Neural cell (in vitro differentiated cells): ENCODE measurements around the gene RAB7B. TPM values are rescaled to one million over a fixed set of nuclear protein-coding genes. Genes with fewer than 3 reads are reported as not detected.
A peak's percentile ranks its signal among the peaks of the same experiment; 100 is the strongest.

Source experiments
- H2AFZ ChIP-seq: fragments of 200-600, 300-800 bp; sonication (generic), shearing (Covaris generic); 2 replicates; pipeline ENCODE4 v1.6.0; 2014; ENCODE audit warnings: low read depth, mild to moderate bottlenecking, antibody characterized with exemption, low read length, moderate library complexity
- H3F3A ChIP-seq: fragments of 200-600 bp; shearing (Covaris generic); 2 replicates; pipeline ENCODE4 v1.6.1; 2016; ENCODE audit warnings: mild to moderate bottlenecking, moderate library complexity, mixed read lengths, antibody characterized with exemption, low read length; ENCODE audit not compliant: insufficient read depth, poor library complexity, severe bottlenecking
- H3K27ac ChIP-seq: fragments of 200-600, 300-800 bp; sonication (generic), shearing (Covaris generic); 2 replicates; pipeline ENCODE4 v1.5.1; 2014; ENCODE audit warnings: mild to moderate bottlenecking, low read length, moderate library complexity
- H3K27me3 ChIP-seq: fragments of 300-800, 200-600 bp; sonication (generic), shearing (Covaris generic); 2 replicates; pipeline ENCODE4 v1.6.0; 2014; ENCODE audit warnings: mild to moderate bottlenecking, low read depth, low read length, moderate library complexity; ENCODE audit not compliant: insufficient read depth
- H3K36me3 ChIP-seq: fragments of 300-800, 200-600 bp; sonication (generic), shearing (Covaris generic); 2 replicates; pipeline ENCODE4 v1.5.1; 2014; ENCODE audit warnings: mild to moderate bottlenecking, antibody characterized with exemption, low read length, moderate library complexity; ENCODE audit not compliant: insufficient read depth
- H3K4me2 ChIP-seq: fragments of 300-800, 200-600 bp; sonication (generic), shearing (Covaris generic); 2 replicates; pipeline ENCODE4 v1.6.0; 2014; ENCODE audit warnings: mild to moderate bottlenecking, low read length
- H3K4me3 ChIP-seq: fragments of 300-800, 200-600 bp; sonication (generic), shearing (Covaris generic); 2 replicates; pipeline ENCODE4 v1.5.1; 2014; ENCODE audit warnings: mild to moderate bottlenecking, low read length, moderate library complexity
- H3K79me2 ChIP-seq: fragments of 200-600 bp; shearing (Covaris generic); replicated peaks from 2 replicates; pipeline ENCODE4 v1.6.0; 2014; ENCODE audit warnings: mild to moderate bottlenecking, low read length, moderate library complexity; ENCODE audit not compliant: insufficient read depth
- H3K9ac ChIP-seq: fragments of 300-800, 200-600 bp; sonication (generic), shearing (Covaris generic); 2 replicates; pipeline ENCODE4 v1.6.1; 2016; ENCODE audit warnings: mild to moderate bottlenecking, low read length, mixed read lengths
- H3K9me2 ChIP-seq: fragments of 200-600 bp; shearing (Covaris generic); 2 replicates; pipeline ENCODE4 v1.6.1; 2016; ENCODE audit warnings: mild to moderate bottlenecking, low read length, mixed read lengths; ENCODE audit not compliant: insufficient read depth
- H3K9me3 ChIP-seq: fragments of 200-600, 300-800 bp; sonication (generic), shearing (Covaris generic); 2 replicates; pipeline ENCODE4 v1.6.1; 2016; ENCODE audit warnings: mild to moderate bottlenecking, mixed run types, low read length, moderate library complexity, mixed read lengths
- H4K20me1 ChIP-seq: fragments of 200-600 bp; shearing (Covaris generic); 2 replicates; pipeline ENCODE4 v1.6.1; 2016; ENCODE audit warnings: mild to moderate bottlenecking, mixed run types; ENCODE audit not compliant: insufficient read depth
- EP300 ChIP-seq: fragments of 450-650 bp; conservative IDR thresholded peaks from 2 replicates; pipeline ENCODE4 v1.6.1; 2014; ENCODE audit warnings: antibody characterized with exemption, mild to moderate bottlenecking, moderate library complexity; ENCODE audit not compliant: poor library complexity, severe bottlenecking
- EZH2 ChIP-seq: fragments of 200-600, 300-800 bp; shearing (Covaris generic), sonication (generic); IDR thresholded peaks from 2 replicates; pipeline ENCODE4 v1.6.1; 2014; ENCODE audit warnings: antibody characterized with exemption, low read length, borderline replicate concordance, mild to moderate bottlenecking; ENCODE audit not compliant: insufficient read depth, poor library complexity, severe bottlenecking
- MXI1 ChIP-seq: fragments of 450-650 bp; conservative IDR thresholded peaks from 2 replicates; pipeline ENCODE4 v1.6.1; 2014; ENCODE audit warnings: antibody characterized with exemption, mild to moderate bottlenecking; ENCODE audit not compliant: poor library complexity, severe bottlenecking
- POLR2AphosphoS5 ChIP-seq: IDR thresholded peaks from 2 replicates; pipeline ENCODE4 v1.6.1; 2012
- RAD21 ChIP-seq: fragments of 450-650 bp; conservative IDR thresholded peaks from 2 replicates; pipeline ENCODE4 v1.6.1; 2014; ENCODE audit warnings: antibody characterized with exemption, mild to moderate bottlenecking, moderate library complexity
- SMC3 ChIP-seq: fragments of 450-650 bp; conservative IDR thresholded peaks from 2 replicates; pipeline ENCODE4 v1.6.1; 2014; ENCODE audit warnings: antibody characterized with exemption, mild to moderate bottlenecking, moderate library complexity; ENCODE audit not compliant: poor library complexity
- TAF1 ChIP-seq: IDR thresholded peaks from 2 replicates; pipeline ENCODE4 v1.6.1; 2012; ENCODE audit warnings: low read depth
- polyA plus RNA-seq: library from polyadenylated mRNA; depleted of rRNA; stranded (reverse); fragments of >200 nt; gene quantifications from 2 replicates; pipeline ENCODE4 v1.2.3, GENCODE V29; 2014
- TF ChIP-seq, protein P1 (sequence below): IDR thresholded peaks from 2 replicates; pipeline ENCODE4 v1.6.1; 2012; ENCODE audit warnings: borderline replicate concordance
- TF ChIP-seq, protein P2 (sequence below): fragments of 450-650 bp; IDR thresholded peaks from 2 replicates; pipeline ENCODE4 v1.5.1; 2014; ENCODE audit warnings: antibody characterized with exemption, mild to moderate bottlenecking, moderate library complexity; ENCODE audit not compliant: poor library complexity, severe bottlenecking

The RAB7B gene
- polyA plus RNA-seq, 1 donor from 2014 or later = not detected

DNA sequence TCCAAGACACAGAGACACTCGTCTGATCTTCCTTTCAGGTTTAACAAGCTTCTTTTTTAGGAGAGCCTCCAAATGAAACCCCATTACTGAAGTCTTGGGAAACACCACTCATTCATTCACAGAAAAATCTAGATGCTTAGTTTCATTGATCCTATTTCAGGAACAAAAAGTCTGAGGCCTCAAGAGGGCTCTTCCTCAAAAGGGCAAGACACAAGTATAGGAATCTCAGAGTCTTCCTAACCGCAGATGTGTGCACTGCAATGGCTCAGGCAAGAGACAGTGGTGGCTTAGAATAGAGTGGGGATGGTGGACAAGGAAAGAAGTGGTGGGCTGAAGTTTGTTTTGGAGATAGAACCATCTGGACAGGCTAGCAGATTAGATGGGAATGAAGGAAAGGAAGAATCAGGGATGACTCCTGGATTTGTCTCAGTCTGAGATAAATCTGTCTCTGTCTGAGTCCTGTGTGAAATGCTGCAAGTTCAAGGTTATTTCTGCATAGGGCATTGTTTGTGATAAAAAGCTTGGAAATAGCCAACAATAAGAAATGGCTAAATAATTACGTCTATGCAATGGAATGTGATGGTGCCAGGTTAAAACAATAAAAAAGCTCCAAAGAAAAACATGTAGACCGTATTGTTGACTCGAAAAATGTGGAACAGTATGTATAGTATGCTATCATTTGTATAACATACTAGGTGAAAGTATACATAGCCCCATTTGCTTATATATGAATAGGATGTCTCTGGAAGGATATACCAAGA is 29.4 kb upstream of the RAB7B start:
- Histone ChIP-seq H3K9me2 (no peaks in the 10 kb centered on the region), H2AFZ (no peak overlapping the region), H3K27me3 (no peaks in the 10 kb centered on the region), H3K9ac (no peak overlapping the region), H3K27ac (no peak overlapping the region), H3F3A (no peaks in the 10 kb centered on the region), H3K79me2 (no peaks in the 10 kb centered on the region), H3K4me3 (no peak overlapping the region), H4K20me1 (no peaks in the 10 kb centered on the region), H3K4me2 (no peak overlapping the region), H3K9me3 (no peaks in the 10 kb centered on the region), H3K36me3 (no peaks in the 10 kb centered on the region)
- TF ChIP-seq SMC3 (no peak), EP300 (no peak), EZH2 (no peak), POLR2AphosphoS5 (no peak), TAF1 (no peak), MXI1 (no peak), RAD21 (no peak)
- TF ChIP-seq, protein P1, sequence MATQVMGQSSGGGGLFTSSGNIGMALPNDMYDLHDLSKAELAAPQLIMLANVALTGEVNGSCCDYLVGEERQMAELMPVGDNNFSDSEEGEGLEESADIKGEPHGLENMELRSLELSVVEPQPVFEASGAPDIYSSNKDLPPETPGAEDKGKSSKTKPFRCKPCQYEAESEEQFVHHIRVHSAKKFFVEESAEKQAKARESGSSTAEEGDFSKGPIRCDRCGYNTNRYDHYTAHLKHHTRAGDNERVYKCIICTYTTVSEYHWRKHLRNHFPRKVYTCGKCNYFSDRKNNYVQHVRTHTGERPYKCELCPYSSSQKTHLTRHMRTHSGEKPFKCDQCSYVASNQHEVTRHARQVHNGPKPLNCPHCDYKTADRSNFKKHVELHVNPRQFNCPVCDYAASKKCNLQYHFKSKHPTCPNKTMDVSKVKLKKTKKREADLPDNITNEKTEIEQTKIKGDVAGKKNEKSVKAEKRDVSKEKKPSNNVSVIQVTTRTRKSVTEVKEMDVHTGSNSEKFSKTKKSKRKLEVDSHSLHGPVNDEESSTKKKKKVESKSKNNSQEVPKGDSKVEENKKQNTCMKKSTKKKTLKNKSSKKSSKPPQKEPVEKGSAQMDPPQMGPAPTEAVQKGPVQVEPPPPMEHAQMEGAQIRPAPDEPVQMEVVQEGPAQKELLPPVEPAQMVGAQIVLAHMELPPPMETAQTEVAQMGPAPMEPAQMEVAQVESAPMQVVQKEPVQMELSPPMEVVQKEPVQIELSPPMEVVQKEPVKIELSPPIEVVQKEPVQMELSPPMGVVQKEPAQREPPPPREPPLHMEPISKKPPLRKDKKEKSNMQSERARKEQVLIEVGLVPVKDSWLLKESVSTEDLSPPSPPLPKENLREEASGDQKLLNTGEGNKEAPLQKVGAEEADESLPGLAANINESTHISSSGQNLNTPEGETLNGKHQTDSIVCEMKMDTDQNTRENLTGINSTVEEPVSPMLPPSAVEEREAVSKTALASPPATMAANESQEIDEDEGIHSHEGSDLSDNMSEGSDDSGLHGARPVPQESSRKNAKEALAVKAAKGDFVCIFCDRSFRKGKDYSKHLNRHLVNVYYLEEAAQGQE = no peak
- TF ChIP-seq, protein P2, sequence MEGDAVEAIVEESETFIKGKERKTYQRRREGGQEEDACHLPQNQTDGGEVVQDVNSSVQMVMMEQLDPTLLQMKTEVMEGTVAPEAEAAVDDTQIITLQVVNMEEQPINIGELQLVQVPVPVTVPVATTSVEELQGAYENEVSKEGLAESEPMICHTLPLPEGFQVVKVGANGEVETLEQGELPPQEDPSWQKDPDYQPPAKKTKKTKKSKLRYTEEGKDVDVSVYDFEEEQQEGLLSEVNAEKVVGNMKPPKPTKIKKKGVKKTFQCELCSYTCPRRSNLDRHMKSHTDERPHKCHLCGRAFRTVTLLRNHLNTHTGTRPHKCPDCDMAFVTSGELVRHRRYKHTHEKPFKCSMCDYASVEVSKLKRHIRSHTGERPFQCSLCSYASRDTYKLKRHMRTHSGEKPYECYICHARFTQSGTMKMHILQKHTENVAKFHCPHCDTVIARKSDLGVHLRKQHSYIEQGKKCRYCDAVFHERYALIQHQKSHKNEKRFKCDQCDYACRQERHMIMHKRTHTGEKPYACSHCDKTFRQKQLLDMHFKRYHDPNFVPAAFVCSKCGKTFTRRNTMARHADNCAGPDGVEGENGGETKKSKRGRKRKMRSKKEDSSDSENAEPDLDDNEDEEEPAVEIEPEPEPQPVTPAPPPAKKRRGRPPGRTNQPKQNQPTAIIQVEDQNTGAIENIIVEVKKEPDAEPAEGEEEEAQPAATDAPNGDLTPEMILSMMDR = no peak

DNA sequence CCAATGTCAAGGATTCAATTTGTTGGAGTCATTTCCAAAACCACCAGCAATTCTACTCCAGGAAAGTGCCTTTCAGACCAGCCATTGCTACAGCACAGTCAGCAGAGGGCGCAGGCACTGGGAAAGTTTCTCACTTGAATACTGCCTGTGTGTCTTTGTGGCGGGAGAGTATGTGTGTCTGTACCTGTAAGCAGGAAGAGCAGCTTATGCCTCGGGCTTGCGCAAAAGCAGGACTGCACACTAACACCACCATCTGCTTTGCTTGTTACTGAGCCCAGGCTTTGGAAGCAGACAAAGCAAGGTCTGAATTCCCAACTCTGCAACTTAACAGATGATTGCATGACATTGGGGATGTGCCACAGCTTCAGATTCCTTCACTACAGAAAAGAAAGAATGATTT is 27.5 kb upstream of the RAB7B start:
- H3K79me2 ChIP-seq = no peaks in the 10 kb centered on the region
- no peaks in the 10 kb centered on the region for H3K36me3 ChIP-seq
- H3K4me3 ChIP-seq = no peak overlapping the region
- no peak for TF ChIP-seq POLR2AphosphoS5
- TF ChIP-seq MXI1 = no peak
- no peak for TF ChIP-seq EZH2
- TF ChIP-seq EP300 = no peak
- TF ChIP-seq, protein P2 = peak; percentile 85
- TF ChIP-seq, protein P1 = no peak
- TF ChIP-seq SMC3 = peak; percentile 87
- TF ChIP-seq RAD21 = peak; percentile 71
- no peak for TF ChIP-seq TAF1
- no peaks in the 10 kb centered on the region for H4K20me1 ChIP-seq
- no peak overlapping the region for H3K4me2 ChIP-seq
- H3K9ac ChIP-seq = no peak overlapping the region
- no peak overlapping the region for H2AFZ ChIP-seq
- no peak overlapping the region for H3K27ac ChIP-seq
- H3K27me3 ChIP-seq = no peaks in the 10 kb centered on the region
- H3K9me2 ChIP-seq = no peaks in the 10 kb centered on the region
- H3K9me3 ChIP-seq = no peaks in the 10 kb centered on the region
- H3F3A ChIP-seq = no peaks in the 10 kb centered on the region
